B cell (primary cell): ENCODE data around the gene CYP27A1. TPM values are rescaled to one million over a fixed set of nuclear protein-coding genes. Genes with fewer than 3 reads are reported as not detected.

ENCODE experiments used
- ATAC-seq: fragments of 200-7000 bp; cut with Tn5 transposase; one replicate; pipeline ENCODE4 v1.10.0; 2021; ENCODE audit warnings: low read depth, mild to moderate bottlenecking, moderate number of reproducible peaks, moderate library complexity
- CTCF ChIA-PET: fragments of 350-600 bp; sonication (Branson Sonifier 250); formaldehyde crosslinking; loops from one replicate; lab custom pipeline; 2021; ENCODE audit warnings: antibody characterized with exemption, inconsistent platforms; lab: Charles Lee
- POLR2A ChIA-PET: fragments of 350-600 bp; sonication (Branson Sonifier 250); formaldehyde crosslinking; loops from one replicate; lab custom pipeline; 2021; ENCODE audit warnings: antibody characterized with exemption; lab: Charles Lee
- DNase-seq: peaks from one replicate; pipeline ENCODE4 v3.0.0; 2013
- H2AFZ ChIP-seq: 2 replicates; pipeline ENCODE4 v1.6.1; 2012; ENCODE audit warnings: mild to moderate bottlenecking, low read depth, low read length; ENCODE audit not compliant: insufficient read depth, poor library complexity, severe bottlenecking
- H3K27ac ChIP-seq, 2 donors: 1 replicate in 1 of 2; 2 replicates in 1 of 2; pipeline ENCODE4 v1.5.1; 2012 to 2013; ENCODE audit warnings: low read length in 2 of 2, mild to moderate bottlenecking in 2 of 2, moderate library complexity in 1 of 2
- H3K27me3 ChIP-seq, 4 experiments: fragments of 200-600 bp in 1 of 4; sonication (generic) in 1 of 4; replicated peaks in 1 of 4; 1 replicate in 2 of 4; 2 replicates in 2 of 4; pipeline versions ENCODE4 v1.6.1 to v1.7.0; 2013 to 2016; ENCODE audit warnings: low read length in 3 of 4, mild to moderate bottlenecking in 2 of 4, mixed read lengths in 1 of 4, moderate library complexity in 1 of 4; ENCODE audit not compliant: insufficient read depth in 4 of 4, control insufficient read depth in 3 of 4; ENCODE audit errors: control extremely low read depth in 1 of 4
- H3K36me3 ChIP-seq, 2 experiments: replicated peaks in 1 of 2; 1 replicate in 1 of 2; 2 replicates in 1 of 2; pipeline versions ENCODE4 v1.6.1 to v1.7.1; 2013; ENCODE audit warnings: low read length in 1 of 2; ENCODE audit not compliant: insufficient read depth in 2 of 2, control insufficient read depth in 1 of 2; ENCODE audit errors: control extremely low read depth in 1 of 2, extremely low read depth in 1 of 2
- H3K4me1 ChIP-seq, 2 donors: fragments of 200-600 bp in 1 of 2; sonication (generic) in 1 of 2; 1 replicate in 1 of 2; 2 replicates in 1 of 2; pipeline versions ENCODE4 v1.5.1 to v1.6.1; 2013 to 2017; ENCODE audit warnings: low read length in 2 of 2; ENCODE audit not compliant: control insufficient read depth in 2 of 2, insufficient read depth in 2 of 2
- H3K4me2 ChIP-seq: replicated peaks from 2 replicates; pipeline ENCODE3; 2012; ENCODE audit warnings: mild to moderate bottlenecking, low read depth, low read length; ENCODE audit not compliant: poor library complexity, severe bottlenecking
- H3K4me3 ChIP-seq, 5 experiments: fragments of 200-600 bp in 1 of 5; sonication (generic) in 1 of 5; 1 replicate in 3 of 5; 2 replicates in 2 of 5; pipeline versions ENCODE4 v1.5.1 to v1.7.0; 2011 to 2016; ENCODE audit warnings: low read length in 4 of 5, mild to moderate bottlenecking in 4 of 5, low read depth in 2 of 5, control low read depth in 1 of 5, moderate library complexity in 1 of 5; ENCODE audit not compliant: insufficient read depth in 1 of 5; ENCODE audit errors: control extremely low read depth in 1 of 5, extremely low read depth in 1 of 5
- H3K79me2 ChIP-seq: fragments of 200-600 bp; sonication (generic); one replicate; pipeline ENCODE4 v1.6.0; 2016; ENCODE audit warnings: low read length; ENCODE audit not compliant: control insufficient read depth, insufficient read depth
- H3K9ac ChIP-seq: fragments of 200-600 bp; sonication (generic); 2 replicates; pipeline ENCODE4 v1.6.1; 2017; ENCODE audit warnings: mild to moderate bottlenecking, low read length, moderate library complexity
- H3K9me3 ChIP-seq, 3 donors: one replicate each; pipeline versions ENCODE4 v1.6.1 to v1.7.1; 2013; ENCODE audit warnings: low read length in 2 of 3; ENCODE audit not compliant: control insufficient read depth in 2 of 3, insufficient read depth in 1 of 3; ENCODE audit errors: control extremely low read depth in 1 of 3
- H4K20me1 ChIP-seq: 2 replicates; pipeline ENCODE4 v1.6.0; 2012; ENCODE audit warnings: mild to moderate bottlenecking, low read length; ENCODE audit not compliant: insufficient read depth, control insufficient read depth, poor library complexity, severe bottlenecking
- H3K27ac Mint-ChIP-seq: one replicate; pipeline ENCODE4 v1.8.0; 2021; ENCODE audit warnings: mixed read lengths
- H3K27me3 Mint-ChIP-seq: one replicate; pipeline ENCODE4 v1.8.0; 2021; ENCODE audit warnings: mixed read lengths
- H3K4me1 Mint-ChIP-seq: one replicate; pipeline ENCODE4 v1.8.0; 2021; ENCODE audit warnings: mixed read lengths
- H3K4me3 Mint-ChIP-seq: one replicate; pipeline ENCODE4 v1.8.0; 2021; ENCODE audit warnings: mixed read lengths
- H3K9me3 Mint-ChIP-seq: one replicate; pipeline ENCODE4 v1.8.0; 2022; ENCODE audit warnings: mixed read lengths; ENCODE audit not compliant: insufficient read depth
- EZH2 ChIP-seq: IDR thresholded peaks from 2 replicates; pipeline ENCODE4 v1.6.1; 2012; ENCODE audit warnings: borderline replicate concordance, low read depth, mild to moderate bottlenecking, moderate library complexity, low read length; ENCODE audit not compliant: insufficient read depth, poor library complexity, severe bottlenecking
- WGBS: methylation state at CpG from one replicate; pipeline ENCODE4 v1.1.5; 2013; ENCODE audit warnings: missing lambda C conversion rate; ENCODE audit not compliant: insufficient coverage; 5-methylcytosine and 5-hydroxymethylcytosine counted together
- intact Hi-C: fragments of 100-400 bp; cut with micrococcal nuclease; formaldehyde crosslinking; loops from one replicate; pipeline ENCODE4 v1.10.0; 2022
- polyA plus RNA-seq: library from polyadenylated mRNA; depleted of rRNA; stranded (reverse); fragments of >200 nt; gene quantifications from 2 replicates; pipeline ENCODE4 v1.2.3, GENCODE V29; 2012
- total RNA-seq, 2 donors: library from RNA; stranded (reverse); fragments of 120-200 nt in 1 of 2; gene quantifications; 1 replicate in 1 of 2; 2 replicates in 1 of 2; pipeline versions ENCODE4 v1.2.3 to v1.2.4, GENCODE V29; 2013 to 2022
- TF ChIP-seq, protein P1 (sequence below): fragments of 200-600 bp; IDR thresholded peaks from one replicate; pipeline ENCODE4 v1.8.0; 2022; ENCODE audit warnings: antibody characterized with exemption, mild to moderate bottlenecking

The CYP27A1 gene
- total and polyA plus RNA-seq, 2 donors (not counting 1 experiment from before 2014, with no cell fraction given) = 0.39 to 1.1 TPM

DNA sequence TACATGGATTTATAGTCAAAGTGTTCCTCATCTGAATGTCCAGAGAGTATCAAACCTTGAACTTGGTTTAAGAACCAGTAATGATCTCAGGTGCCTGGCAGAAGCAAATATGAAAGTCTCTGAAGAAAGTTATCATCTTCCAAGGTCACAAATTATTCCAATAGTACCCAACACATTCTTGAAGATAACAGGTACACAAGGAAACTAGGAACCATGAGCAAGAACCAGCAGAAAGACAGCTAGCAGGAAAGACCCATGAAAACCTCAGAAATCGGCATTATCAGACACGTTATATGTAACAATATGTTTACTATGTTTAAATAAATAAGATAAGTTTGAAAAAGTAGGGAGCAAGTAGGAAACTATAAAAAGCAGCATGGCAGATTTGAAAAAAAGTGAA lies 55.5 kb downstream of the CYP27A1 start:
- Histone ChIP-seq H3K27ac (no peak overlapping the region), H3K4me3 (no peak overlapping the region), H3K4me2 (no peak overlapping the region), H2AFZ (no peak overlapping the region), H3K9me3 (peaks cover 0 to 4% (median 3%) of the 10 kb centered on the region in 3 donors), H4K20me1 (no peaks in the 10 kb centered on the region), H3K4me1 (no peaks in the 10 kb centered on the region), H3K27me3 (peaks cover 0 to 23% (median 13%) of the 10 kb centered on the region in 4 experiments), H3K9ac (no peak overlapping the region), H3K79me2 (no peaks in the 10 kb centered on the region), H3K36me3 (no peaks in the 10 kb centered on the region)
- Mint-ChIP-seq H3K4me1 (no peaks in the 10 kb centered on the region), H3K4me3 (no peak overlapping the region), H3K27ac (no peak overlapping the region), H3K9me3 (peaks cover 3% of the 10 kb centered on the region), H3K27me3 (peaks cover 60% of the 10 kb centered on the region)
- TF ChIP-seq, protein P1, sequence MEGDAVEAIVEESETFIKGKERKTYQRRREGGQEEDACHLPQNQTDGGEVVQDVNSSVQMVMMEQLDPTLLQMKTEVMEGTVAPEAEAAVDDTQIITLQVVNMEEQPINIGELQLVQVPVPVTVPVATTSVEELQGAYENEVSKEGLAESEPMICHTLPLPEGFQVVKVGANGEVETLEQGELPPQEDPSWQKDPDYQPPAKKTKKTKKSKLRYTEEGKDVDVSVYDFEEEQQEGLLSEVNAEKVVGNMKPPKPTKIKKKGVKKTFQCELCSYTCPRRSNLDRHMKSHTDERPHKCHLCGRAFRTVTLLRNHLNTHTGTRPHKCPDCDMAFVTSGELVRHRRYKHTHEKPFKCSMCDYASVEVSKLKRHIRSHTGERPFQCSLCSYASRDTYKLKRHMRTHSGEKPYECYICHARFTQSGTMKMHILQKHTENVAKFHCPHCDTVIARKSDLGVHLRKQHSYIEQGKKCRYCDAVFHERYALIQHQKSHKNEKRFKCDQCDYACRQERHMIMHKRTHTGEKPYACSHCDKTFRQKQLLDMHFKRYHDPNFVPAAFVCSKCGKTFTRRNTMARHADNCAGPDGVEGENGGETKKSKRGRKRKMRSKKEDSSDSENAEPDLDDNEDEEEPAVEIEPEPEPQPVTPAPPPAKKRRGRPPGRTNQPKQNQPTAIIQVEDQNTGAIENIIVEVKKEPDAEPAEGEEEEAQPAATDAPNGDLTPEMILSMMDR = no peak
- intact Hi-C loops = no loop called here
- POLR2A ChIA-PET = no interaction called here
- CTCF ChIA-PET = interaction anchor here (0.7 kb wide), 1 partner anchor 235 kb away, joined by 3 read pairs; no protein-coding TSS in a partner anchor
- no peak for DNase-seq
- no peak for ATAC-seq
- no CpG with 5 or more reads among the region's 2 CpGs for WGBS

DNA sequence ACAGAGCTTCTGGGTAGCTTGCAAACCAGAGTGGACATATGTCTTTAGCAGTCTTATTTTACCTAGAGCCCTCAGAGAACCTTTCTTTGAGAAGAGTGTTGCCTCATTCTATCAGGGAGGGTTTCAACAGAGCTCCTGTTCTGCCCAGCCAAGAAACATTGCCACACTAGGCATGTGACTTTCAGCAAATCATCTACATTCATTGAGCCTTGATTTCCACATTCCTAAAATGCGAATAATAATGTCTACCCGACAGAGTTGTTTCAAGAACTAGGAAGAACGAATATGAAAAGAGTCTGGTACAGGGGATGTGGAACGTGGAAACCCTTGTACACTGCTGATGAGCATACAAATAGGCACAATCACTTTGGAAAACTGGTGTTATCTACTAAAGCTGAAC lies 57.5 kb downstream of the CYP27A1 start:
- Mint-ChIP-seq H3K4me3 (no peak overlapping the region), H3K27me3 (peaks cover 58% of the 10 kb centered on the region), H3K4me1 (no peaks in the 10 kb centered on the region), H3K27ac (no peak overlapping the region), H3K9me3 (peaks cover 8% of the 10 kb centered on the region)
- peaks cover 0 to 22% (median 13%) of the 10 kb centered on the region in 4 experiments for H3K27me3 ChIP-seq
- no peak overlapping the region for H3K27ac ChIP-seq
- H3K9ac ChIP-seq = no peak overlapping the region
- POLR2A ChIA-PET = no interaction called here
- H3K4me2 ChIP-seq = no peak overlapping the region
- TF ChIP-seq, protein P1 = no peak
- no peak for TF ChIP-seq EZH2
- no peak overlapping the region for H2AFZ ChIP-seq
- ATAC-seq (no peak), DNase-seq (no peak)
- H3K4me3 ChIP-seq = no peak overlapping the region
- WGBS = 72% methylated on average over 3 of the region's 4 CpGs
- H3K36me3 ChIP-seq = no peaks in the 10 kb centered on the region
- intact Hi-C loops = no loop called here
- no peaks in the 10 kb centered on the region for H3K79me2 ChIP-seq
- no peaks in the 10 kb centered on the region for H4K20me1 ChIP-seq
- peaks cover 0 to 4% (median 3%) of the 10 kb centered on the region in 3 donors for H3K9me3 ChIP-seq
- CTCF ChIA-PET = no interaction called here
- no peaks in the 10 kb centered on the region for H3K4me1 ChIP-seq
